ENCODE data around the gene TIGIT. TPM values are rescaled to one million over a fixed set of nuclear protein-coding genes. Genes with fewer than 3 reads are reported as not detected.
A peak's percentile ranks its signal among the peaks of the same experiment; 100 is the strongest.

The TIGIT gene
- total RNA-seq, 1 experiment from 2014 or later = not detected

GRCh38 chr3:114294940-114295480, 1.2 kb downstream of the TIGIT start:
- CTCF ChIA-PET = no interaction called here
- no TSS peak for BruUV-seq (replicated peaks)
- H3K27ac ChIP-seq (ENCODE audit: low read depth, low read length, poor library complexity, severe bottlenecking) = no peak overlapping the region
- DNase-seq (ENCODE audit: low spot score) = no peak
- POLR2A ChIA-PET (ENCODE audit: low non-redundant PET) = no interaction called here
- intact Hi-C loops (cut with micrococcal nuclease; ENCODE audit: unreplicated experiment) = loop anchor here (5.0 kb wide), 2 partner anchors 143 to 1522 kb away; no protein-coding TSS in a partner anchor
- TF ChIP-seq, protein P1, sequence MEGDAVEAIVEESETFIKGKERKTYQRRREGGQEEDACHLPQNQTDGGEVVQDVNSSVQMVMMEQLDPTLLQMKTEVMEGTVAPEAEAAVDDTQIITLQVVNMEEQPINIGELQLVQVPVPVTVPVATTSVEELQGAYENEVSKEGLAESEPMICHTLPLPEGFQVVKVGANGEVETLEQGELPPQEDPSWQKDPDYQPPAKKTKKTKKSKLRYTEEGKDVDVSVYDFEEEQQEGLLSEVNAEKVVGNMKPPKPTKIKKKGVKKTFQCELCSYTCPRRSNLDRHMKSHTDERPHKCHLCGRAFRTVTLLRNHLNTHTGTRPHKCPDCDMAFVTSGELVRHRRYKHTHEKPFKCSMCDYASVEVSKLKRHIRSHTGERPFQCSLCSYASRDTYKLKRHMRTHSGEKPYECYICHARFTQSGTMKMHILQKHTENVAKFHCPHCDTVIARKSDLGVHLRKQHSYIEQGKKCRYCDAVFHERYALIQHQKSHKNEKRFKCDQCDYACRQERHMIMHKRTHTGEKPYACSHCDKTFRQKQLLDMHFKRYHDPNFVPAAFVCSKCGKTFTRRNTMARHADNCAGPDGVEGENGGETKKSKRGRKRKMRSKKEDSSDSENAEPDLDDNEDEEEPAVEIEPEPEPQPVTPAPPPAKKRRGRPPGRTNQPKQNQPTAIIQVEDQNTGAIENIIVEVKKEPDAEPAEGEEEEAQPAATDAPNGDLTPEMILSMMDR (conservative IDR thresholded peaks at IDR 0.05; ENCODE audit: low read depth, low read length) = no peak
- TF ChIP-seq EZH2 (IDR thresholded peaks at IDR 0.05; ENCODE audit: borderline replicate concordance, low read depth, low read length, poor library complexity, severe bottlenecking) = no peak
- H3K9me3 ChIP-seq (ENCODE audit: low read depth, low read length, poor library complexity, severe bottlenecking) = no peaks in the 10 kb centered on the region
- H3K4me3 ChIP-seq (ENCODE audit: low read depth, low read length, poor library complexity, severe bottlenecking) = no peak overlapping the region
- no peaks in the 10 kb centered on the region for H3K4me1 ChIP-seq (ENCODE audit: insufficient read depth, low read length, poor library complexity, severe bottlenecking)
- H3K27me3 ChIP-seq (replicated peaks; ENCODE audit: insufficient read depth, low read depth, low read length, poor library complexity) = no peaks in the 10 kb centered on the region
- no peaks in the 10 kb centered on the region for H3K36me3 ChIP-seq (ENCODE audit: insufficient read depth, low read length, poor library complexity, severe bottlenecking)

- Histone ChIP-seq H3K4me3 (ENCODE audit: low read depth, low read length, poor library complexity, severe bottlenecking) (no peak overlapping the region), H3K9me3 (ENCODE audit: low read depth, low read length, poor library complexity, severe bottlenecking) (no peaks in the 10 kb centered on the region), H3K27me3 (replicated peaks; ENCODE audit: insufficient read depth, low read depth, low read length, poor library complexity) (no peaks in the 10 kb centered on the region), H3K4me1 (ENCODE audit: insufficient read depth, low read length, poor library complexity, severe bottlenecking) (no peaks in the 10 kb centered on the region), H3K27ac (ENCODE audit: low read depth, low read length, poor library complexity, severe bottlenecking) (no peak overlapping the region), H3K36me3 (ENCODE audit: insufficient read depth, low read length, poor library complexity, severe bottlenecking) (no peaks in the 10 kb centered on the region)
- no TSS peak for BruUV-seq (replicated peaks)
- ChIA-PET CTCF (no interaction called here), POLR2A (ENCODE audit: low non-redundant PET) (no interaction called here)
- intact Hi-C loops (cut with micrococcal nuclease; ENCODE audit: unreplicated experiment) = no loop called here
- no peak for TF ChIP-seq EZH2 (IDR thresholded peaks at IDR 0.05; ENCODE audit: borderline replicate concordance, low read depth, low read length, poor library complexity, severe bottlenecking)
- TF ChIP-seq, protein P1 (conservative IDR thresholded peaks at IDR 0.05; ENCODE audit: low read depth, low read length) = no peak
- no peak for DNase-seq (ENCODE audit: low spot score)
Measured at GRCh38 chr3:114295946-114296345, 2.1 kb downstream of the TIGIT start.

DNA sequence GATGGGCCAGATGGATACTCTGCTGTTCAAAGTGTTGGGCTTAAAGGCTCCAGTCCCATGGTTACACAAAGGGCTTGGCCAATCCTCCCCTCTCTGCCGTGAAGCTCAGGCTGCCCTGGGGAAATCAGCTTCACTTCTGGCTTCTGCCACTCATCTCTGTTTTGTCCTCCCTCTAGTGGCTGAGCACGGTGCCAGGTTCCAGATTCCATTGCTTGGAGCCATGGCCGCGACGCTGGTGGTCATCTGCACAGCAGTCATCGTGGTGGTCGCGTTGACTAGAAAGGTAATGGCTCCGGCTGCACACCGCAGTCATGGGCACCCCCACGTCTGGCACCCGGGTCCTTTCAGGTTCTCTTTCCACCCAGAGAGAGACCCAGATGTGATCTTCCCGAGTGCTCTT, 5.6 kb downstream of the TIGIT start:
- Histone ChIP-seq H3K9me3 (ENCODE audit: low read depth, low read length, poor library complexity, severe bottlenecking) (no peaks in the 10 kb centered on the region), H3K36me3 (ENCODE audit: insufficient read depth, low read length, poor library complexity, severe bottlenecking) (no peaks in the 10 kb centered on the region), H3K27ac (ENCODE audit: low read depth, low read length, poor library complexity, severe bottlenecking) (no peak overlapping the region), H3K4me3 (ENCODE audit: low read depth, low read length, poor library complexity, severe bottlenecking) (peak overlapping the region; percentile 26), H3K27me3 (replicated peaks; ENCODE audit: insufficient read depth, low read depth, low read length, poor library complexity) (no peaks in the 10 kb centered on the region), H3K4me1 (ENCODE audit: insufficient read depth, low read length, poor library complexity, severe bottlenecking) (no peaks in the 10 kb centered on the region)
- no peak for TF ChIP-seq EZH2 (IDR thresholded peaks at IDR 0.05; ENCODE audit: borderline replicate concordance, low read depth, low read length, poor library complexity, severe bottlenecking)
- TF ChIP-seq, protein P1 (conservative IDR thresholded peaks at IDR 0.05; ENCODE audit: low read depth, low read length) = peak; percentile 79
- intact Hi-C loops (cut with micrococcal nuclease; ENCODE audit: unreplicated experiment) = no loop called here
- ChIA-PET CTCF (interaction anchor here (0.6 to 1.5 kb wide), 5 partner anchors 8 to 176 kb away, joined by 3 to 14 read pairs (median 4); no protein-coding TSS in a partner anchor), POLR2A (ENCODE audit: low non-redundant PET) (no interaction called here)
- BruUV-seq (replicated peaks) = no TSS peak
- DNase-seq (ENCODE audit: low spot score) = peak; percentile 84

All from A673 (cell line).